Common myeloid progenitor, CD34-positive (primary cell): Measurements from ENCODE around the gene SMIM27.

ENCODE experiments used
- CTCF ChIA-PET: fragments of 350-600 bp; sonication (Branson Sonifier 250); formaldehyde crosslinking; loops from one replicate; lab custom pipeline; 2021; ENCODE audit warnings: antibody characterized with exemption; lab: Charles Lee
- POLR2A ChIA-PET: fragments of 350-600 bp; sonication (Branson Sonifier 250); formaldehyde crosslinking; loops from one replicate; lab custom pipeline; 2021; ENCODE audit warnings: antibody characterized with exemption; lab: Charles Lee
- DNase-seq, 3 donors: peaks; one replicate each; pipeline versions ENCODE4 v3.0.0 to v3.0.0-alpha.2; 2013
- H3K27ac ChIP-seq, 2 experiments: 1 replicate in 1 of 2; 2 replicates in 1 of 2; pipeline ENCODE4 v1.7.0; 2013; ENCODE audit warnings: inconsistent platforms in 2 of 2, low read length in 2 of 2, mild to moderate bottlenecking in 2 of 2, low read depth in 1 of 2, moderate library complexity in 1 of 2; ENCODE audit not compliant: severe bottlenecking in 2 of 2, insufficient read depth in 1 of 2, poor library complexity in 1 of 2
- H3K27me3 ChIP-seq, 5 experiments: replicated peaks in 2 of 5; 1 replicate in 3 of 5; 2 replicates in 2 of 5; pipeline versions ENCODE4 v1.6.1 to v1.7.0; 2013; ENCODE audit warnings: low read length in 4 of 5, mild to moderate bottlenecking in 2 of 5, moderate library complexity in 2 of 5, inconsistent platforms in 1 of 5; ENCODE audit not compliant: insufficient read depth in 5 of 5, control insufficient read depth in 4 of 5
- H3K36me3 ChIP-seq, 4 experiments: 1 replicate in 2 of 4; 2 replicates in 2 of 4; pipeline versions ENCODE4 v1.6.1 to v1.7.0; 2013; ENCODE audit warnings: low read length in 3 of 4, control low read depth in 1 of 4, mild to moderate bottlenecking in 1 of 4; ENCODE audit not compliant: control insufficient read depth in 4 of 4, insufficient read depth in 4 of 4
- H3K4me1 ChIP-seq, 4 experiments: 1 replicate in 3 of 4; 2 replicates in 1 of 4; pipeline versions ENCODE4 v1.6.1 to v1.7.1; 2013; ENCODE audit warnings: low read length in 3 of 4, mild to moderate bottlenecking in 3 of 4, control low read depth in 1 of 4, inconsistent platforms in 1 of 4, moderate library complexity in 1 of 4; ENCODE audit not compliant: control insufficient read depth in 4 of 4, insufficient read depth in 4 of 4; ENCODE audit errors: control extremely low read depth in 1 of 4
- H3K4me3 ChIP-seq, 7 experiments: 1 replicate in 4 of 7; 2 replicates in 3 of 7; pipeline versions ENCODE4 v1.5.1 to v1.7.0; 2013; ENCODE audit warnings: mild to moderate bottlenecking in 7 of 7, low read length in 6 of 7, moderate library complexity in 6 of 7, inconsistent platforms in 2 of 7, low read depth in 2 of 7, control low read depth in 1 of 7; ENCODE audit not compliant: insufficient read depth in 4 of 7, control insufficient read depth in 1 of 7; ENCODE audit errors: extremely low read depth in 1 of 7
- H3K9me3 ChIP-seq, 5 experiments: 1 replicate in 4 of 5; 2 replicates in 1 of 5; pipeline versions ENCODE4 v1.6.1 to v1.7.1; 2013; ENCODE audit warnings: low read length in 4 of 5, mild to moderate bottlenecking in 2 of 5, inconsistent platforms in 1 of 5, low read depth in 1 of 5, moderate library complexity in 1 of 5; ENCODE audit not compliant: control insufficient read depth in 4 of 5, insufficient read depth in 2 of 5; ENCODE audit errors: control extremely low read depth in 1 of 5
- WGBS: methylation state at CpG from one replicate; pipeline ENCODE4 v1.1.5; 2013; ENCODE audit not compliant: insufficient coverage; 5-methylcytosine and 5-hydroxymethylcytosine counted together

Gene SMIM27

DNA sequence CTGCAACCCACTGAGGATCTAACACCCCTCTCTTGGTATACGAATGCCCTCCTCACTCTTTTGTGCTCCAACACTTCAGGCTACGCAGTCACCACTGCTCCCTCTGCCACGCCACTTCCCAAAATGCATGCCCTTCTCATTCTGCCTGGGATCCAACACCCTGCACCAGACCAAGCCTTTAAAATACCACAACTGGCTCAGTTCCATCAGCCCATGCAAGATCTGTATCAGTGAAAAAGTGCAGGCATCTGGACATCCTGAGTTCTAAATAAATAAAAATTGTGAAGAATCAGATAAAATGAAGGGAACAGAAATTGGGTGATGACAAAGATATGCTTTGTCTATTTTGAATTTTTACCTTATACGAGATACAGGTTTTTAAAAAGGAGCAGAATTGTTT is 18.1 kb downstream of the SMIM27 start:
- POLR2A ChIA-PET: no interaction called here
- WGBS: 32% methylated on average over 3 of the region's 4 CpGs
- CTCF ChIA-PET: no interaction called here
- peaks cover 13 to 37% (median 19%) of the 10 kb centered on the region in 4 experiments for H3K4me1 ChIP-seq
- H3K9me3 ChIP-seq: no peaks in the 10 kb centered on the region
- no peak for DNase-seq
- peak overlapping the region in 1 of 7 experiments; percentile 25 for H3K4me3 ChIP-seq
- no peaks in the 10 kb centered on the region for H3K27me3 ChIP-seq
- H3K27ac ChIP-seq: no peak overlapping the region
- peaks cover 6 to 24% (median 17%) of the 10 kb centered on the region in 4 experiments for H3K36me3 ChIP-seq

DNA sequence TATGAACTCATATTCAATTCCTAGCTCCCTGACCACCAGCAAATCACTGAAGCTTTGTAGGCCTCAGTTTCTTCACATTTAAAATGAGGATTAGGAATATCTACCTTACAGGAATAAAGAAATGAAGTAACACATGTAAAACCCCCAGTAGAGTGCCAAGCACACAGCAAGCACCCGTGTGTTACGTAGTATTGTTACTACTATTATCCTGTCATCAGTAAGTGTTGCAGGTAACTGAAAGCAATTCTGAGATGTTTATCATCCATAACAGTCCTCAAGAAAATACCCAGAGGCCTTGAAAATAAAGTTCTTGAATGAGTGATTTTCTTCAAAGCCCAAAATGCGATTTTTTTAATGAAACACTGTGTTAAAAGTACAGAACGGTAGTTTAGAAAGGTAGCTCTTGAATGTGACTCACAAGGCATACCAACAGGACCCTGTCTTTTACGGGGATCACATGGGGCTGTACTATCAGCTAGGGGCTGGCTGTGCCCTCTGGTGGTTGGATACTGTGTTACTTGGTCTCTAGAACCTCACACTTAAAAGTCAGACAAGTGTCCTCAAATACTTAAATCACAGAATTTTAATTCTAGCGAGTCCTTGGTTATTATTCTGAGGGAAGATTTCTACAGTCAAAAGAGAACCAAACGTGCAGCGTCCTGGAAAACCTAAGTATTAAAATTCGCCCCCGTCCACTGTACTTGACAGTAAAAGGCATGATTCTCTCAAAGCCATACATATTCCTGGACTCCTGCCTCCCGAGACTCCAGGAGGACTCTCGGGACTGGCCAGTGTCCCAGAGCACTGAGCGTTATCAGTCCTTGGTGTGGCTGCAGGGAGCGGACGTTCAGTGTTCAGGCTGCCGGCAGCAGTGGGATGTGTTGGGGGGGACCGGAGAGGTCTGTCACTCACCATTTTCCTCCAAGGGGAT is 20.1 kb downstream of the SMIM27 start:
- Histone ChIP-seq H3K27me3 (no peaks in the 10 kb centered on the region), H3K36me3 (peaks cover 3 to 6% (median 4%) of the 10 kb centered on the region in 4 experiments), H3K4me1 (peaks cover 13 to 34% (median 17%) of the 10 kb centered on the region in 4 experiments), H3K4me3 (peak overlapping the region; percentile 88 to 100 (median 100)), H3K9me3 (no peaks in the 10 kb centered on the region), H3K27ac (peak overlapping the region; percentile 81 to 89)
- CTCF ChIA-PET: interaction anchor here (0.6 to 4.0 kb wide), 23 partner anchors 8 to 408 kb away, joined by 3 to 61 read pairs (median 4); partner anchors contain the start of genes ACO1, RIGI, SMIM27 and TOPORS
- 1% methylated on average over 10 of the region's 17 CpGs for whole genome bisulfite sequencing
- DNase-seq: peak; percentile 90 to 96 (median 95)
- POLR2A ChIA-PET: interaction anchor here (0.6 to 2.3 kb wide), 4 partner anchors 18 to 42 kb away, joined by 3 to 12 read pairs (median 4); partner anchors contain the start of genes SMIM27 and TOPORS

GRCh38 chr9:32572900-32573523 is 20.9 kb downstream of the SMIM27 start, which contains the start of gene NDUFB6:
TSS of gene NDUFB6 (minus strand) at chr9:32573159. CDS start at chr9:32573060, 99 bp downstream.
- peaks cover 0 to 1% (median 0%) of the 10 kb centered on the region in 5 experiments for H3K27me3 ChIP-seq
- peak within 1 kb of the TSS; percentile 88 to 100 (median 100) for H3K4me3 ChIP-seq
- POLR2A ChIA-PET: interaction anchor here (0.6 to 2.3 kb wide), 2 partner anchors 21 to 43 kb away, joined by 3 to 12 read pairs; partner anchors contain the start of genes SMIM27 and TOPORS
- 0% methylated on average over 30 of the region's 36 CpGs for WGBS
- H3K9me3 ChIP-seq: no peaks in the 10 kb centered on the region
- CTCF ChIA-PET: interaction anchor here (1.1 to 4.0 kb wide), 15 partner anchors 8 to 408 kb away, joined by 3 to 61 read pairs (median 11); partner anchors contain the start of genes RIGI, SMIM27 and TOPORS
- peaks cover under 1 to 3% (median 3%) of the 10 kb centered on the region in 4 experiments for H3K36me3 ChIP-seq
- H3K4me1 ChIP-seq: peaks cover 13 to 34% (median 17%) of the 10 kb centered on the region in 4 experiments
- peak; percentile 98 for DNase-seq
- peak within 1 kb of the TSS; percentile 81 to 89 for H3K27ac ChIP-seq

DNA sequence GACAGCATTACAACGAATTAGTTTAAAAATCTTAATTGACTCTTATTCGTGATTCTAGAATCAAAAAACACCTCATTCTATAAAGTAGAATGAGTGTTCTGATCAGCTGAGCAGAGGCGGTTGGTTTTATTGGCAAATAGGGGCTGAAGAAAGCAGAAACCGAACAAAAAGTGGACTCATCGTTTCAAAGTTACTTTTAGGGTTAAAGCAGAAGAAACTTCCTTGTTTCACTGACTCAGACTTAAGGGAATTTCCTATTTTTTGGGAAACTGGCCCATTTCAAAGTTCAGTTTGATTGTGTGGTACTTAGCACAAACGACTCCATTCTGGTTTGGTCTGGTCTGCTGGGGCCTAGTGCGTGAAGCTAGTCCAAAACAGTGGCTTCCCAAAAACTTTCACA is 21.7 kb downstream of the SMIM27 start:
- DNase-seq: no peak
- Histone ChIP-seq H3K27ac (peak overlapping the region in 1 of 2 experiments; percentile 81), H3K27me3 (peaks cover 0 to 6% (median 0%) of the 10 kb centered on the region in 5 experiments), H3K9me3 (no peaks in the 10 kb centered on the region), H3K36me3 (peaks cover 0 to 3% (median 1%) of the 10 kb centered on the region in 4 experiments), H3K4me1 (peaks cover 13 to 34% (median 17%) of the 10 kb centered on the region in 4 experiments), H3K4me3 (peak overlapping the region in 1 of 7 experiments; percentile 100)
- WGBS: 86% methylated on average over 3 of the region's 7 CpGs
- POLR2A ChIA-PET: interaction anchor here (0.9 to 2.3 kb wide), 2 partner anchors 22 to 189 kb away, joined by 3 to 12 read pairs; partner anchors contain the start of genes ACO1, SMIM27 and TOPORS
- CTCF ChIA-PET: interaction anchor here (1.0 to 4.0 kb wide), 15 partner anchors 10 to 399 kb away, joined by 3 to 61 read pairs (median 6); partner anchors contain the start of genes RIGI, SMIM27 and TOPORS

- Histone ChIP-seq H3K27me3 (peaks cover 0 to 6% (median 3%) of the 10 kb centered on the region in 5 experiments), H3K36me3 (peaks cover 0 to 3% (median 0%) of the 10 kb centered on the region in 4 experiments), H3K4me1 (peaks cover 13 to 33% (median 17%) of the 10 kb centered on the region in 4 experiments), H3K9me3 (no peaks in the 10 kb centered on the region), H3K27ac (no peak overlapping the region), H3K4me3 (no peak overlapping the region)
- ChIA-PET POLR2A (interaction anchor here (0.9 kb wide), 1 partner anchor 190 kb away, joined by 3 read pairs; the partner anchor contains the start of gene ACO1), CTCF (interaction anchor here (0.8 to 4.0 kb wide), 8 partner anchors 24 to 395 kb away, joined by 3 to 61 read pairs (median 6); partner anchors contain the start of genes RIGI, SMIM27 and TOPORS)
- 67% methylated on average over 1 of the region's 1 CpG for WGBS
- peak in 2 of 3 donors; percentile 41 to 57 for DNase-seq
Observed at GRCh38 chr9:32574858-32575257, 22.7 kb downstream of the SMIM27 start.

DNA sequence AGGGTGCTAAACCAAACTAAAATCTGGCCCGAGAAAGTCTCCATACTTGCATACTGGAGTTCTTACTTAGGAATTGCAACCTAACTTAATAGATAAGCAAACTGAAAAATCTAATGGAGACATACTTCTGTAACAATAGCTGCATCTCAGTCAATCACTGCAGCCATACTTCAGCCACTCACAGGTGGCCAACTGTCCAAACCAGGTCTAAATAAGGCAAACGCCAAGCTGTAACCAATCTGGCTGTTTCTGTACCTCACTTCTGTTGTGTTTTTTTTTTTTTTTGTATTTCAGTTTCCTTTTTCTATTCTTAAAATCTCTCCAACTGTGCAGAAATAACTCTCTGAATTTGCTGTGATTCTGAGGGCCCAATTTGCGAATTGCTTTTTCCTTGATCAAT is 25.2 kb downstream of the SMIM27 start:
- no peaks in the 10 kb centered on the region for H3K9me3 ChIP-seq
- H3K27ac ChIP-seq: no peak overlapping the region
- CTCF ChIA-PET: interaction anchor here (0.7 to 12.5 kb wide), 5 partner anchors 11 to 390 kb away, joined by 3 to 257 read pairs (median 7); partner anchors contain the start of gene ACO1
- POLR2A ChIA-PET: no interaction called here
- H3K4me3 ChIP-seq: no peak overlapping the region
- WGBS: no CpG with 5 or more reads among the region's 3 CpGs
- H3K4me1 ChIP-seq: peaks cover 4 to 10% (median 6%) of the 10 kb centered on the region in 4 experiments
- H3K27me3 ChIP-seq: peaks cover 0 to 9% (median 6%) of the 10 kb centered on the region in 5 experiments
- no peaks in the 10 kb centered on the region for H3K36me3 ChIP-seq
- DNase-seq: no peak
